ENCODE data around the gene PHETA1.

GRCh38 chr12:111359914-111360276 is 9.0 kb downstream of the PHETA1 start:
- TF ChIP-seq EZH2 (IDR thresholded peaks at IDR 0.05; ENCODE audit: borderline replicate concordance, insufficient read depth, low read length, poor library complexity, severe bottlenecking), result no peak
- TF ChIP-seq CTCF (IDR thresholded peaks at IDR 0.05; ENCODE audit: poor library complexity, severe bottlenecking), result no peak
- no peak for TF ChIP-seq REST (IDR thresholded peaks at IDR 0.05; ENCODE audit: borderline replicate concordance)
- no peak for TF ChIP-seq MXI1 (conservative IDR thresholded peaks at IDR 0.05; ENCODE audit: poor library complexity, severe bottlenecking)
- TF ChIP-seq POLR2AphosphoS5 (IDR thresholded peaks at IDR 0.05), result no peak
- TF ChIP-seq TAF1 (IDR thresholded peaks at IDR 0.05; ENCODE audit: low read depth), result no peak
- TF ChIP-seq EP300 (conservative IDR thresholded peaks at IDR 0.05; ENCODE audit: poor library complexity, severe bottlenecking), result no peak
- no peak for TF ChIP-seq SMC3 (conservative IDR thresholded peaks at IDR 0.05; ENCODE audit: poor library complexity)
